Activated CD4-positive, alpha-beta T cell treated with anti-CD3 and anti-CD28 coated beads for 4 hours (primary cell): ENCODE measurements around the gene EPHA8.

Experiments
- DNase-seq, 2 donors: peaks; one replicate each; pipeline ENCODE4 v3.0.0-alpha.2; 2020

EPHA8 gene

DNA sequence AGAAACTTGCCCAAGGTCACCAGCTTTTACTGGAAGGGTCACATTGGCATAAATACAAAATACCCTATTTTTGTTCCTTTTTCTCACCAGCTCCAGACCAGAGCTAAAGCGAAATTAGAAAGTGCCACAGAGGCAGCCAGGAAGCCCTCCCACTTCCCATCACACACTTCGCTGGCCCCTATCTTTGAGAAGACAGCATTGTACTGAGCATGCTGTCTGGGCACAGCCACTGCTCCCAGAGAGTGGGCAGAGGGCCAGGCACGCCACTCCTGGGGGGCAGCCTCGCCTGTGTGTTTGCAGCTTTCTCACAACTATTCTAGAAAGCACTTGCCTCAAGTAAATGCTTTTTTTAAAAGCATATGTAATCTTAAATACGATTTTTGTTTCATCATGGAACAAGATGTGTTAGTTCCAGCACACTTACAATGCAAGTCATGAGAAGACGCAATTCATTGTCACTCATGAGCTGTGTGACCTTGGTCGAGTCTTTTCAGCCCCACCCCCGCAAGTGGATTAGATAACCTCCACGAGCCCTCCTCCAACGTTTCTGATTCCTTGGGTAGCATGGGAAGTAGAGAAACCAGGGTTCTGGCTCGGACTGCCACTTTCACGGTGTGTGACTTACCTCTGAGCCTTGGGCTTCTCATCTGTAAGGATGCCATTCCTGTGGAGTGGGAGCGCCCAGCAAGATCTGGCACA, 25.7 kb upstream of the EPHA8 start:
- DNase-seq = no peak

- DNase-seq = no peak
These were observed 23.7 kb upstream of the EPHA8 start for GRCh38 chr1:22539510-22540118.

- DNase-seq = no peak
These were observed 23.0 kb upstream of the EPHA8 start for GRCh38 chr1:22540337-22540736.

GRCh38 chr1:22542886-22543285, 20.4 kb upstream of the EPHA8 start:
- DNase-seq = no peak

DNA sequence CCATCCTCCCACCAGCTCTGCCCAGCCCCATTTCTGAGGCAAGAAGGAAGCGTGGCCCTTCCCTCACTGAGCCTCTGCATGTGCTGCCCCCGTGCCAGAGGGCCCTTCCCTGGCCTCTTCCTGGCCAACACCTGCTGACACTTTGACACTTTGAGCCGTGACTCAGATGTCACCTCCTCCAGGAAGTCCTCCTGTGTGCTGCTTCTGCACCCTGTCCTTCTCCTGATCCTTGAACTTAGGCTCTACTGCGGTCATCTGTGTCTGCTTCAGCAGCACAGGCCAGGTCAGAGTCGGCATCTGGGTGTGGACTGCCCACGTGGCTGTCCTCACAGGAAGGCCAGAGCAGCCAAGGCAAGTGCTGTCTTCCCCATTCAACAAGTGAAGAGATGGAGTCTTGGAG, 19.6 kb upstream of the EPHA8 start:
- DNase-seq = no peak

DNA sequence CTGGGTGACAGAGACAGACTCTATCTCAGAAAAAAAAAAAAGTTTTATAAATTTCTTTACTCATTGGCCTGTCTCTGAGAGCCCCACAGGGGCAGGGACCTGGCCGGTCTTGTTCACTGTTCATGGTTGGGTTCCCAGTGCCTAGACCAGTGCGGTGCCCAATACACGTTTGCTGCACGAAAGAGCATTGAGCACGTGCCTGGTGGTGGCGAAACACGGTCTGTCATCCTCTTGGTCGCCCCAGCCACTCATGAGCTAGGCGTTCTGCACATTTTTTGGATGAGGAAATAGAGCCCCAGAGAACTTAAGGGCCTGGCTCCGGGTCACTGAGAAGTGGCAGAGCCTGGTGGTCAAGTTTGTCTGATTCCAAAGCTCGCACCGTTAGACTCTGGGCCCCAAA, 18.7 kb upstream of the EPHA8 start:
- DNase-seq = no peak

DNA sequence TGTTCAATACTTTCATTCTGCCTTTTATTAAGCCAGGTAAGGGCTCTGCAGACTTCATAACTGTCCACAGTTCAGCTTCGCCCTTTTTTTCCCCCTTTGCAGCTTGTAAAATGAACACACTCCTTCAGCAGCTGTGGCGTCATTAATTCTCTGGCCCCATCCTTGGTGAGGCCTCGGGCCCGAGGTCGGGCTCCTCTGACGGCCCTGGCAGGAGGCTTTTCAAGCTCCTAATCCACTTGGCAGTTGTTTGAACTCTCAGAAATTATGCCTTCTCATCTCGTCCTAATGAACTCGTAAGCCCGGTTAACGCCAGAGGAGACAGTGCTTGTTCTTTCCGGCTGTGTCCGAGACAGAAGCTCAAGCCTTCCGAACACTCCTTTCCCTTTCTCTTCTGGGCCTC, 18.1 kb upstream of the EPHA8 start:
- no peak for DNase-seq

DNA sequence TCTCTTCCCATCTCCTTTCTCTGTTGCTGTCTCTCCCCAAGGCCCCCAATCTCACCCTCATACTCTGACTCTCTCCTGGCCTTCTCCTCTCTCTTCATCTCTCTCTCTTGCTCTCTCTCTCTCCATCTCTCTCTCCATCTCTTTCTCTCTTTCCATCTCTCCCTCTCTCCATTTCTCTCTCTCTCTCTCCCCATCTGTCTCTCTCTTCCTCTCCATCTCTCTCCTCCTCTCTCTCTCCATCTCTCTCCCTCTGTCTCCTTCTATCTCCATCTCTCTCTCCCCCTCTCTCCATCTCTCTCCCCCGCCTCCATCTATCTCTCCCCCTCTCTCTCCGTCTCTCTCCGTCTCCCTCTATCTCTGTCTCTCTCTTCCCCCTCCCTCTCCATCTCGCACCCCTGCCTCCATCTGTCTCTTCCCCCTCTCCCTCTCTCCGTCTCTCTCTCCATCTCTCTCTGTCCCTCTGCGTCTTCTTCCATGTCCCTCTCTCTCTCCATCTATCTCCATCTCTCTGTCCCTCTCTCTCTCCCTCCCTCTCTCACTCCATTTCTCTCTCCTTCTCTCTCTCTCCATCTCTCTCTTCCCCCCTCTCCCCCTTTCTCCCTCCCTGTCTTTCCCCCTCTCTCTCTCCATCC, 16.0 kb upstream of the EPHA8 start:
- DNase-seq = no peak

DNA sequence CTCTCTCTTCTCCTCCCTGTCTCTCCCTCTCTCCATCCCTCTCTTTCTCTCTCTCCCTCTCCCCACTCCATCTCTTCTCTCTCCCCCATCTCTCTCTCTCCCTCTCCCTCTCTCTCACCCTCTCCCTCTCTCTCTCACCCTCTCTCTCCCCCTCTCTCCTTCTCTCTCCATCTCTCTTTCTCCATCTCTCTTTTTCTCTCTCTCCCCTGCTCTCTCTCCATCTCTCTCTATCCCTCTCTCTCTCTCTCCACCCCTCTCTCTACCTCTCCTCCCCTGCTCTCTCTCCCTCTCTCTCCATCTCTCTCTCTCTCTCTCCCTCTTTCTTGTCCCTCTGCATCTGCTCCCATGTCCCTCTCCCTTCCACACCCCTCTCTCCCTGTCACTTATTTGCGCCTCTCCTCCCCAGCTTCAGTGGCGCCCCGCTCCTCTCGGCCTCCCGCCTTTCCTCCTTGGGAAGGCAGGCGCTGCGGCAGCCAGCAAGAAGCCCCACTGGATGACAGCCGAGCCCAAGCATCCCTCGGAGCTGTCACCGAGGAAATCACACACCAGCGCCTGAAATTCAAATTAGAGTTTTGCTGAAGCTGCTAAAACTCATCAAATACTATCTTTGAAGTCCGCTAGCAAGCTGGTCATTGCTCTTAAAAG, 15.3 kb upstream of the EPHA8 start:
- DNase-seq = no peak

GRCh38 chr1:22550021-22550420, 13.3 kb upstream of the EPHA8 start:
- DNase-seq = no peak

DNA sequence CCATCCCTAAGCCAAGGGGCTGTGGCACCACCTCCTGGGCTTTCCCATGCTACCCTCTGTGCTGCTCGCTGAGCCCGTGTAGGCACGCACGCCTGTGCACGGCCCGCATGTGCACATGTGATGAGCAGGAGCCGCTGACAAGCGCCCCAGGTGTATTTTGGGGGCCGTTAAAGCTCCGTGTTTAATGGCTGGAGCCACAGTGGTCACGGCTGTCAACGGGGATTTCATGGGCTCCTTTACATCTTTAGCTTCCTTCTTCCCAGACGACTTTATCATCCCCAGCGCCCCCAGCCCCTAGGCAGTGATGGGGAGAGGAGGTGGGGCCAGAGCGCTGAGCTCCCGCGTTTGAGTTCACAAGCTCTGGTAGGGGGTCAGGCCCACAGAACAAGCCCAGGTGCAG, 11.7 kb upstream of the EPHA8 start:
- DNase-seq = no peak

DNA sequence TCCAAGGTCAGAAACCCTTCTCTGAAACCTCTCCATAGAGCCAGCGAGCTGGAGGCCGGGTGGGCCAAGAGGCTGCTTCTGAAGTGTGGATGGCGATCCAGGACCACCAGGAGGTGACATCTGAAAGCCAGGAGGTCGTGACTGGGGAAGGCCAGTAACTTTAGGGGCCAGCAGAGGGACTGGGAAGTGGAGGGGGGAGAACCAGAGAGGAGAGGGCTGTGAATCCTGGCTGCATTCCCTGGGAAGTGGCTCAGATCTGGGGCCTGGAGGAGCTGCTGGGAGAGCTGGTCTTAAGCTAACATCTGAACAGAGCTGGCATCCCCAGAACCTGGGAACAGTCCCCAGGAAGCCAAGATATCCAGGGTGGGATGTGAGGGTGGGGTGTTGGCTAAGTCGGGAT, 11.3 kb upstream of the EPHA8 start:
- no peak for DNase-seq

- DNase-seq = no peak
These were observed 10.0 kb upstream of the EPHA8 start for GRCh38 chr1:22553104-22553880.

DNA sequence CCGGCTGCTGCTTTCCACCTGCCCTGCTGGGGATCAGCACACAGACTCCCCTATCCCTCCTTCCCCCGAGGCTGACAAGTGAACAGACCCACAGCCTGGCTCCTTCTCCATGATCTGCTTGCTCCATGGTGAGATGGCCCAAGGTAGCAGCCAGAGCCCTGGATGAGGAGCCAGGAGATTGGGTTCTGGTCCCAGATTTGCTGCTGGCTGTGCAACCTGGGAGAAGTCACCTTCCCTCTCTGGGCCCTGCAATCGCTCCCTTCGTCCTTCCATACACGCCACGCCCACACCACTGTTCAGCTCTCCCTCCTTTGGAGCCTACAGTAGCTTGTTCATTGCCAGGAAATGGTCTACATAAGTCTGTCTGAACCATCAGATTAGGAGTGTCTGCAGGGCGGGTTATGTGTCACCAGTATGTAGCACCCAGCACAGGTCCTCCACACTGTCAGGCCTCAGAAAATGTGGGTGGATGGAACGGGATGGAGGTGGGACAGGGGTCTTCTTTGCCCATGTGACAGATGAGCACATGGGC, 9.2 kb upstream of the EPHA8 start:
- no peak for DNase-seq

GRCh38 chr1:22555371-22555656, 8.0 kb upstream of the EPHA8 start:
- no peak for DNase-seq

DNA sequence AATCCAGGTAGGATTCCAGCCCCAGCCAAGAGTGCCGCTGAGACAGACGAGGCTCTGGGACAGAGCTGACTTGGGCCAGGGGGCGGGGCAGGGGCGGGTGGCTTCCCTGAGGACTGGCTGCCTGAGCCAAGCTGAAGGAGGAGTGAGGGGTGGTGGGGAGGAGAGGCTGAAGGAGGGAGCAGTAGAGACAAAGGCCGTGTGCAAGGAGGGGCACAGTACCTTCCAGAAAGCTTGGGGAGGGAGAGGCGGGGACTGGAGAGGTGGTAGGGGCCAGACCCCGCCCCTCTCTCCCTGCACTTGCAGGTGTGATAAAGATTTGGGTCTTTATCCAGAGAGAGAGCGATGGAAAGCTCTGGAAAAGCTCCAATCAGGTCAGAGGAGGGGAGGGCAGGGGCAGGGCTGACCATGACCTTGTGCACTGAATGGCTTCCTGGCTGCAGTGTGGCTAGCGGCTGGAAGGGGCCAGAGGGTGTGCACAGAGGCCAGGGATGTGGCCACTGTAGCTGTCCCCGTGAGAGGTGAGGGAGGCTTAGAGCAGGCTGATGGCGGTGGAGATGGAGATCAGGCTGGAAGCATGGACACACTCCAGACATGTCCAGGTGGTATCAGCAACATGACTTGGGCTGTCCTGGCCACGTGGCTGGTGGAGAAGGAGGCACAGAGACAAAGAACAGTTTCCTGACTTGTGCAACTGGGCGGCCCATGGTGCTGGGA, 6.7 kb upstream of the EPHA8 start:
- DNase-seq = no peak

GRCh38 chr1:22557341-22557950, 5.8 kb upstream of the EPHA8 start:
- DNase-seq = no peak

DNA sequence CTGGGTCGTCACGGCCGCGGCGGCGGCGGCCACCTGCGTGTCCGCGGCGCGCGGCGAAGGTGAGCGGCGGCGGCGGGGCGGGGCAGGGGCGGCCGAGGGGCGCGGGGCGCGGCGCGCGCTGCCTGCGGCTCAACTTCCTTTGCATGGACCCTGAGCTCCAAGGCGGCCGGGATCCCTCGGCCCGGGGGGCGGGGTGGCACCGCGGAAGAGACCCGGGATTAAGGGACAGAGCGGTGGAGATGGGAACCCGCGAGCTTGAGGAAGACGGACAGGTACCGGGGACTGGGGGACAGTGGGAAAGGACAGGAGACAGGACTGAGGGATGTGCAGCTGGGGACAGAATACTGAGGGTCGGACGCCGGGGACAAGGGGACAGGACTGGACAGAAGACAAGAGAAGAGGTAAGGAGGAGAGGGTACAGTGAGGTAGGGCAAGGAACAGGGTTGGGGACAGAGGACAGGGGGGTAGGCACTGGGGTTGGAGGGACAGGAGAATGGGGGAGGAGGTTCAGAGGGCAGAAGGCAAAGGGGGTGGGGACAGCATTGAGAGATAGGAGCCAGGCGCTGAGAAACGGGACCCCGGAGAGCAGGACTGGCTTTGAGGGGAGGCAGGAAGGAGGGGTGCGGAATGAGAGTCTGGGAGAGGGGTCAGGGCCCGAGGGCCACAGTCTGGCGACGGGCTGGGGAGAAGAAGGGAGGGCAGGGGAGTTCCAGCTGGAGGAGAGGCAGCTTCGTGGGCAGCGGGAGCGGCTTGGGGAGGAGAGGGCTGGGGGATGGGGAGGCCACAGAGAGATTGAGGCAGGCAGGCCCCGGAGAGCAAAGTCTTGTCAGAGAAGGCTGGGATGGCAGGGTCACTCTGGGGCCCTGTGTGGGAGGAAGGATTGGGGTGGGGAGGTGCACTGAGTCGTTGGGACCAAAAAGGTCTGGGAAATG, 648 bp downstream of the EPHA8 start:
- no peak for DNase-seq

- DNase-seq = no peak
These were observed 2.9 kb downstream of the EPHA8 start for GRCh38 chr1:22566161-22566560.

GRCh38 chr1:22567197-22567596, 3.9 kb downstream of the EPHA8 start:
- no peak for DNase-seq

DNA sequence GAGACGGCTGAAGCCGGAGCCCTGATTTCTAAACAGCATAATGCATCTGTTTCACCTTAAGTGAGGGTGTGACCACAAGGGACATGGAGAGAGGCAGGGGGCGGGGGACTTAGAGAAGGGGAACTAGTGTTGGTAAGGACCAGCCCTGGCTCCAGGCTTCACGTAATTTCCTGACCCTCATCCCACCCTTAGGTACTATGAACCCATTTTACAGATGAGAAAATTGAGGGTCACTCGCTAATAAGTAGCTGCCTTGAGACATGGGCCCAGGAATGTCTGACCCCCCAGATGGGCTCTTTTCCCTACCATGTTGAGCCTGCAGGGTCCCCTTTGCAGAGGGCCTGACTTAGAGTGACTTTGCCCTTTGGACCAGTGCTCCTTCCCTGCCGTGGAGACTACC, 4.7 kb downstream of the EPHA8 start:
- no peak for DNase-seq
